GM12878 (cell line): ENCODE measurements around the gene LAMA5.

Source experiments
- BCL11A ChIP-seq: IDR thresholded peaks from 2 replicates; pipeline ENCODE4 v1.6.1; 2011; ENCODE audit warnings: low read depth, low read length
- BHLHE40 ChIP-seq, 2 experiments: fragments of 450-650 bp in 1 of 2; IDR thresholded peaks; 2 replicates each; pipeline ENCODE4 v1.6.1; 2011 to 2017; ENCODE audit warnings: low read depth in 2 of 2, borderline replicate concordance in 1 of 2, improper control_type of control experiment in 1 of 2, low read length in 1 of 2, mild to moderate bottlenecking in 1 of 2
- EZH2 ChIP-seq: IDR thresholded peaks from 2 replicates; pipeline ENCODE4 v1.6.1; 2012; ENCODE audit warnings: low read depth, mild to moderate bottlenecking, control low read depth, inconsistent platforms, low read length, borderline replicate concordance; ENCODE audit not compliant: control insufficient read depth
- GABPA ChIP-seq: IDR thresholded peaks from 2 replicates; pipeline ENCODE4 v1.6.1; 2014; ENCODE audit warnings: antibody characterized with exemption, low read depth, mild to moderate bottlenecking, inconsistent platforms
- HDAC2 ChIP-seq: fragments of 200-600 bp; sonication (generic); IDR thresholded peaks from 2 replicates; pipeline ENCODE4 v1.6.1; 2017
- POLR2A ChIP-seq: IDR thresholded peaks from 2 replicates; pipeline ENCODE4 v1.6.1; 2011; ENCODE audit warnings: low read depth, mild to moderate bottlenecking, low read length
- POLR2AphosphoS5 ChIP-seq: IDR thresholded peaks from 2 replicates; pipeline ENCODE4 v1.6.1; 2011; ENCODE audit warnings: mild to moderate bottlenecking, low read length, inconsistent platforms
- RAD21 ChIP-seq: IDR thresholded peaks from 2 replicates; pipeline ENCODE4 v1.6.1; 2011; ENCODE audit warnings: mild to moderate bottlenecking, low read depth, low read length, moderate library complexity; ENCODE audit not compliant: insufficient read depth
- TCF3 ChIP-seq: IDR thresholded peaks from 2 replicates; pipeline ENCODE4 v1.6.1; 2012; ENCODE audit warnings: low read depth, mild to moderate bottlenecking, low read length, borderline replicate concordance; ENCODE audit not compliant: insufficient read depth
- TF ChIP-seq, protein P1 (sequence below), 3 experiments: IDR thresholded peaks in 2 of 3; conservative IDR thresholded peaks in 1 of 3; 2 replicates each; pipeline ENCODE4 v1.5.1; 2011; ENCODE audit warnings: low read depth in 3 of 3, low read length in 3 of 3, mild to moderate bottlenecking in 3 of 3, control low read depth in 2 of 3, moderate library complexity in 2 of 3, inconsistent platforms in 1 of 3, mixed read lengths in 1 of 3; ENCODE audit not compliant: control insufficient read depth in 2 of 3, insufficient read depth in 1 of 3; ENCODE audit errors: extremely low read depth in 1 of 3
- TF ChIP-seq, protein P2 (sequence below): IDR thresholded peaks from 2 replicates; pipeline ENCODE4 v1.6.1; 2011; ENCODE audit warnings: low read depth, low read length, improper control_type of control experiment, borderline replicate concordance
- TF ChIP-seq, protein P3 (sequence below): IDR thresholded peaks from 2 replicates; pipeline ENCODE4 v1.6.1; 2012; ENCODE audit warnings: low read depth, low read length, improper control_type of control experiment

DNA sequence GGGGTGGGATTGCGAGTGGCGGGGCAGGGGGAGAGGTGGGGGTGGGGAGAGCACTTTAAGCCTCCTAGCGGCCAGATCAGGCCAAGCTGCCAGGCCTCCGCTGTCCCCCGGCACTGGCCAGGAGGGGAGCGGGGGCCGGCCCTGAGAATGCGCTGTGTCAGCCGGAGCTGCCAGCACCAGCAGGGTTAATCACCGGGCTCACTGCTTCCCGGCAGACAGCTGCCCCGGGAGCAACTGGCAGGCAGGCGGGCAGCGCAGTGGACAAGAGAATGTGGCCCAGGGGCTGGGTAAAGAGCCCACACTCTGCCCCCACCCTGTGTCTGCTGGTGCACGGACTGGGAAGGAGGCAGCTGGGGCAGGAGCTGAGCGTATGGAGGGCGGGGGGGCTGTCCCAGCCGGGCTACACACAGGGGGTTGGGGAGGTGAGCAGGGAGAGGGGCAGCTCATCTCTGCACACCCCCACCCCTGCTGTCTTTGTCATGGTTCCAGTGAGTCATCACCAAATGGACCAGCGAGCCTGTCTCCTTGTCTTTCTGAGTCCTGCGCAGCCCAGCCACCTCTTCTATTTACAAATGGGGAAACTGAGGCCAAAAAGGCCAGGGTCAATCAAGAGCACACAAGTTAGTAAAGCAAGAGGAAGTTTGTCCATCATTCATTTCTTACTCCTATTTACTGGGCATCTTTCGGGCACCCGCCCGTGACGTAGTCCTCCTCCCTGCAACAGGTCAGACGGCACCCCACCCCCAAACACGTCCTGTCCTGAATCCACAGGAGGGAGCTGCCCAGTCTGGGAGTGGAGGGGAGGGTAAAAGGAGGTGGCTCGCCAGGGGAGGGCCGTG is 2.1 kb upstream of the LAMA5 start:
- no peak for TF ChIP-seq RAD21
- TF ChIP-seq TCF3: no peak
- no peak for TF ChIP-seq GABPA
- TF ChIP-seq EZH2: no peak
- TF ChIP-seq, protein P1, sequence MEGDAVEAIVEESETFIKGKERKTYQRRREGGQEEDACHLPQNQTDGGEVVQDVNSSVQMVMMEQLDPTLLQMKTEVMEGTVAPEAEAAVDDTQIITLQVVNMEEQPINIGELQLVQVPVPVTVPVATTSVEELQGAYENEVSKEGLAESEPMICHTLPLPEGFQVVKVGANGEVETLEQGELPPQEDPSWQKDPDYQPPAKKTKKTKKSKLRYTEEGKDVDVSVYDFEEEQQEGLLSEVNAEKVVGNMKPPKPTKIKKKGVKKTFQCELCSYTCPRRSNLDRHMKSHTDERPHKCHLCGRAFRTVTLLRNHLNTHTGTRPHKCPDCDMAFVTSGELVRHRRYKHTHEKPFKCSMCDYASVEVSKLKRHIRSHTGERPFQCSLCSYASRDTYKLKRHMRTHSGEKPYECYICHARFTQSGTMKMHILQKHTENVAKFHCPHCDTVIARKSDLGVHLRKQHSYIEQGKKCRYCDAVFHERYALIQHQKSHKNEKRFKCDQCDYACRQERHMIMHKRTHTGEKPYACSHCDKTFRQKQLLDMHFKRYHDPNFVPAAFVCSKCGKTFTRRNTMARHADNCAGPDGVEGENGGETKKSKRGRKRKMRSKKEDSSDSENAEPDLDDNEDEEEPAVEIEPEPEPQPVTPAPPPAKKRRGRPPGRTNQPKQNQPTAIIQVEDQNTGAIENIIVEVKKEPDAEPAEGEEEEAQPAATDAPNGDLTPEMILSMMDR (IDR thresholded peaks at IDR 0.05 in 2 of 3, conservative IDR thresholded peaks at IDR 0.05 in 1 of 3; ENCODE audit: control insufficient read depth in 2 of 3, extremely low read depth in 1 of 3, insufficient read depth in 1 of 3, low read depth in 3 of 3, low read length in 3 of 3): peak; percentile 4 to 38 (median 15); a peak in 3 of 6 replicates
- no peak for TF ChIP-seq POLR2A
- no peak for TF ChIP-seq POLR2AphosphoS5
- TF ChIP-seq, protein P2, sequence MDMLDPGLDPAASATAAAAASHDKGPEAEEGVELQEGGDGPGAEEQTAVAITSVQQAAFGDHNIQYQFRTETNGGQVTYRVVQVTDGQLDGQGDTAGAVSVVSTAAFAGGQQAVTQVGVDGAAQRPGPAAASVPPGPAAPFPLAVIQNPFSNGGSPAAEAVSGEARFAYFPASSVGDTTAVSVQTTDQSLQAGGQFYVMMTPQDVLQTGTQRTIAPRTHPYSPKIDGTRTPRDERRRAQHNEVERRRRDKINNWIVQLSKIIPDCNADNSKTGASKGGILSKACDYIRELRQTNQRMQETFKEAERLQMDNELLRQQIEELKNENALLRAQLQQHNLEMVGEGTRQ: no peak
- TF ChIP-seq, protein P3, sequence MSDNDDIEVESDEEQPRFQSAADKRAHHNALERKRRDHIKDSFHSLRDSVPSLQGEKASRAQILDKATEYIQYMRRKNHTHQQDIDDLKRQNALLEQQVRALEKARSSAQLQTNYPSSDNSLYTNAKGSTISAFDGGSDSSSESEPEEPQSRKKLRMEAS: no peak
- no peak for TF ChIP-seq BHLHE40 (IDR thresholded peaks at IDR 0.05; ENCODE audit: borderline replicate concordance in 1 of 2, low read depth in 2 of 2, low read length in 1 of 2)
- no peak for TF ChIP-seq HDAC2
- TF ChIP-seq BCL11A: no peak
